T follicular helper cell (primary cell): ENCODE measurements around the gene EMILIN2.
"Not testable (repeated sequence)": the region's sequence is repeated elsewhere in the genome, so short reads cannot be mapped to it uniquely, and the experiment has no call there.

Source experiments
- DNase-seq: peaks from one replicate; pipeline ENCODE4 v3.0.0-alpha.2; 2020; ENCODE audit warnings: low read depth
- total RNA-seq, 2 experiments: gene quantifications; one replicate each; lab custom pipeline; 2026; lab: John Stamatoyannopoulos, UW

The EMILIN2 gene
- total RNA-seq: 14.1 to 20.6 reads per million in 2 experiments

GRCh38 chr18:2846636-2847316, at the start of gene EMILIN2:
Gene EMILIN2 (plus strand): TSS chr18:2847006. CDS start chr18:2847189, 183 bp downstream.
- DNase-seq: no peak

- DNase-seq: no peak
These were observed 48.9 kb upstream of the EMILIN2 start for GRCh38 chr18:2797951-2798350.

- DNase-seq: no peak
These were observed 47.4 kb upstream of the EMILIN2 start for GRCh38 chr18:2799369-2799768.

- no peak for DNase-seq
These were observed 40.5 kb upstream of the EMILIN2 start for GRCh38 chr18:2805970-2806943.

GRCh38 chr18:2808640-2809039, 38.2 kb upstream of the EMILIN2 start:
- not testable (repeated sequence) for DNase-seq

GRCh38 chr18:2809666-2810183, 37.1 kb upstream of the EMILIN2 start:
- not testable (repeated sequence) for DNase-seq

GRCh38 chr18:2811416-2811815, 35.4 kb upstream of the EMILIN2 start:
- DNase-seq: no peak

- no peak for DNase-seq
These were observed 31.9 kb upstream of the EMILIN2 start for GRCh38 chr18:2814928-2815327.

- DNase-seq: no peak
These were observed 28.5 kb upstream of the EMILIN2 start for GRCh38 chr18:2818281-2818680.

GRCh38 chr18:2821695-2822094, 25.1 kb upstream of the EMILIN2 start:
- DNase-seq: no peak

- no peak for DNase-seq
These were observed 24.4 kb upstream of the EMILIN2 start for GRCh38 chr18:2822213-2822921.

GRCh38 chr18:2823202-2823601, 23.6 kb upstream of the EMILIN2 start:
- no peak for DNase-seq

GRCh38 chr18:2823966-2824365, 22.8 kb upstream of the EMILIN2 start:
- DNase-seq: no peak

GRCh38 chr18:2824865-2825264, 21.9 kb upstream of the EMILIN2 start:
- no peak for DNase-seq

GRCh38 chr18:2825613-2826175, 21.1 kb upstream of the EMILIN2 start:
- no peak for DNase-seq

- DNase-seq: no peak
These were observed 20.2 kb upstream of the EMILIN2 start for GRCh38 chr18:2826581-2826980.

- DNase-seq: no peak
These were observed 19.7 kb upstream of the EMILIN2 start for GRCh38 chr18:2827061-2827460.

- DNase-seq: not testable (repeated sequence)
These were observed 10.7 kb upstream of the EMILIN2 start for GRCh38 chr18:2836118-2836517.

- not testable (repeated sequence) for DNase-seq
These were observed 9.5 kb upstream of the EMILIN2 start for GRCh38 chr18:2837290-2837689.

- no peak for DNase-seq
These were observed 7.6 kb upstream of the EMILIN2 start for GRCh38 chr18:2839202-2839601.

GRCh38 chr18:2840521-2840920, 6.3 kb upstream of the EMILIN2 start:
- DNase-seq: no peak

- DNase-seq: no peak
These were observed 3.7 kb upstream of the EMILIN2 start for GRCh38 chr18:2843146-2843545.
